Suppressor macrophage treated with lipopolysaccharide for 1 hour (primary cell): ENCODE data around the gene TMEM19.
"Not testable (repeated sequence)": the region's sequence is repeated elsewhere in the genome, so short reads cannot be mapped to it uniquely, and the experiment has no call there.

Experiments used
- DNase-seq, 3 donors: peaks; one replicate each; pipeline ENCODE4 v3.0.0-alpha.2; 2020 to 2022

The TMEM19 gene

GRCh38 chr12:71666259-71666658 lies 19.6 kb upstream of the TMEM19 start:
- no peak for DNase-seq

- no peak for DNase-seq
Measured at GRCh38 chr12:71671311-71671710, 14.6 kb upstream of the TMEM19 start.

DNA sequence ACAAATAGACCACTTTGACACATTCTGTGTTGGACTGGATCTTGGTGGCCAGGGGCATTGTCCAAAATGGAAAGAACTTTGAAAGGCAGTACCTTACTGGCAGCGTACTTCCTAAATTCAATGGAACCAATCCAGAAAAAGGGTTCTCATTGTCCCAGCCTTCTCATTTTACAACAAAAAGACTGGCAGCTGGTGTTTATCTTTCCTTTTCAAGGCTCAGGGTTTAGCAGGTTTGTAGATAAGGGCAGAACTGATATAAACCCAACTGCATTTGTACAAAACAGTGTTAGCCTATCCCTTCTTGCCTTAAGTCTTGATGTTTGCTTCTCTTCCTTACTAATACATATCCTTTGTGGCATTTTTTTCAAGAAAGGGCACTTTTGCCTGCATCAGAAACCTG lies 14.1 kb upstream of the TMEM19 start:
- DNase-seq, result no peak

DNA sequence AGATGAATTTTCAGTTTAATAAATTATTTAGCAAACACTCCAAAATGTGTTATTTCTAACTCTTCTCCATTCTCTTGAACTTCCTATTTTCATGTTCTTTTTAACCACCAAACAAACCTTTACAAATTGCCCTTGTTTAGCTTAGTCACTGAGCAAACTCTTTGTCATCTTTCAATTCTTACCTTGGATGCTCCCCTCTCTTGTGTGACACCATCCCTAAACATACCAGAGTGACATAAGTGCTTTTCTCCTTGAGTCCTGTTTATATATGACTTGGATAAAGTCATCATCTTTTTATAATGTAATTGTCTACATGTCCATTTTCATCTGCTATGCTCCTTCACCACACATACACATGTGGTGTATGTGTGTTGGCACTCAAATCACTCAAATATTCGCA lies 3.4 kb upstream of the TMEM19 start:
- peak in 2 of 3 donors; percentile 37 for DNase-seq

DNA sequence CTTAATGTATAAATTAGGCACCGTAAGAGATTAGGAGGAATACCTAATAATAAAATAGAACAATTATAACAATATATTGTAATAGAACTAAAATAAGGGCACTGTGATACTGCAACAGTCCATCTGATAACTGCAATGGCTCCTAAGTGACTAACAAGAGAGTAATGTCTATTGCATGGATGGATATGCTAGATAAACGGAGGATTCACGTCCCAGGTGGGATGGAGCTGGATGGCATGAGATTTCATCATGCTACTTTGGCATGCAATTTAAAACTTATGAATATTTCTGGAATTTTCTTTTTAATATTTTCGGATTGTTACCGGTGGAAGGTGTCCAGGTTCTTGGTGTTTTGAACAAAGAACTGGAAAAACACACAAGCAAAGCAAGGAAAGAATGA lies 2.2 kb upstream of the TMEM19 start:
- DNase-seq, result no peak

DNA sequence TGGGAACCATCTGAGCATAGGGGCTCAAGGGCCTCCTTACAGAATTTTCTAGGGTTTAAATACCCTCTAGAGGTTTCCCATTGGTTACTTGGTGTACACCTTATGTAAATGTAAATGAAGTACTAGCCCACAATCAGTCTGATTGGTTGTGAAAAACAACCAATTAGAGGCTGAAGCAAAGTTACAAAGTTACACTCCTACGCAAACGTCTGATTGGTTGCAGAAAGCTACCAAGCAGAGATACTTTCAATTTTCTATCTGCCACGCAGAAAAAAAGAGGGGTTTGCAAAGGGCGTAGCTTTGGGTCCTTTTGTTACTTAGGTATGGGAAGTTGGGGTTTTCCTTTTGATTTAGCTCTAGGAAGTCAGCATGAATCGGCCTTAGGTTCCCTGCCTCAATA lies 1.8 kb upstream of the TMEM19 start:
- peak; percentile 51 to 80 (median 65) for DNase-seq

DNA sequence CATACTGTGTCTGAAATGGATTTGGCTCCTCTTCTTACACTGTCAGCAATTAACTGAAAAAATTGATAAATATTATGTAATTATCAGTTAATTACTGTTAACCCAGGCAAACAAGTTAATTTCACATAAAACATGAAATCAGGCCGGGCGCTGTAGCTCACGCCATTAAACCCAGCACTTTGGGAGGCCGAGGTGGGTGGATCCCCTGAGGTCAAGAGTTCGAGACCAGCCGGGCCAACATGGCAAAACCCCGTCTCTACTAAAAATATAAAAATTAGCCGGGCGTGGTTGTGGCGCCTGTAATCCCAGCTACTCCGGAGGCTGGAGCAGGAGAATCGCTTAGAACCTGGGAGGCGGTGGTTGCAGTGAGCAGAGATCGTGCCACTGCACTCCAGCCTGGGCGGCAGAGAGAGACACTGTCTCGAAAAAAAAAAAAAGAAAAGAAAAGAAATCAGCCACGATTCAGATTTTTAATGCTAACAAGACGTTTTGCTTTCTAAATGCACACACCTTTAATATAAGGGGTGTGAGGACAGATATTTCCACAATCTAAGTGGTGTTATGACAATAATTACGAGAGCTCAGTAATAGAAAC lies 473 bp upstream of the TMEM19 start:
- no peak for DNase-seq

- DNase-seq, result peak in 2 of 3 donors; percentile 44
Measured at GRCh38 chr12:71686658-71687025, 760 bp downstream of the TMEM19 start.

DNA sequence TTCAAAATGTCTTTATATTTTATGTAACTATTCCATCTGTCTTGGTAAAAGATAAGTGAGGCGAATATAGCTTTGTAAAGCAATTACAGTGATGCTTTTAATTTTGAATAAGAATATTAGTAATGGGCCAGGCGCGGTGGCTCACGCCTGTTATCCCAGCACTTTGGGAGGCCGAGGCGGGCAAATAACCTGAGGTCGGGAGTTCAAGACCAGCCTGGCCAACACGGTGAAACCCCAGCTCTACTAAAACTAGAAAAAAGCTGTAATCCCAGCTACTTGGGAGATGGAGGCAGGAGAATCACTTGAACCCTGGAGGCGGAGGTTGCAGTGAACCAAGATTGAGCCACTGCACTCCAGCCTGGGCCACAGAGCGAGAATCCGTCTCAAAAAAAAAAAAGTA lies 1.3 kb downstream of the TMEM19 start:
- not testable (repeated sequence) for DNase-seq

GRCh38 chr12:71688961-71689570 lies 3.2 kb downstream of the TMEM19 start:
- no peak for DNase-seq

DNA sequence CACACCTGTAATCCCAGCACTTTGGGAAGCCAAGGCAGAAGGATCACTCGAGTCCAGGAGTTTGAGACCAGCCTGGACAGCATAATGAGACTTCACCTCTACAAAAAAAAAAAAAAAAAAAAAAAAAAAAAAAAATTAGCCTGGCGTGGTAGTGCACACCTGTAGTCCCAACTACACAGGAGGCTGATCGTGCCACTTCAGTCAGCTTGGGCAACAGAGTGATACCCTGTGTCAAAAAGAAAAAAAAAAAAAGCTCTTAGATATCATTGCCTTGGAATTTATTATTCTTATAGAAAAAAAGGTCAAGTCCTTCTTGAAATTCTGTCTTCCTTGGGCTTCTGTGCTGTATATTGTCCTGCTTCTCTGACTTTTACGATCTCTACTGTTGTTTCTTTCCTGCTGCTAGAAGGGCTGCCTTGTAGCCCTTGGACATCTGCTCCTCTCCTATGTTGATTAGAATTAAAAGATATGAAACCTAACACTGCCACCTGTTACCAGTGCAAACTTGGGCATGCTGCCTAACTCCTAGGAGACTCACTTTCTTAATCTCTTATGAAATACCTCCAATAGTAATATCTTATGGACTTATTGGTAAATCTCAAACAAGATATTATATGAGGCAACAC lies 5.7 kb downstream of the TMEM19 start:
- no peak for DNase-seq

DNA sequence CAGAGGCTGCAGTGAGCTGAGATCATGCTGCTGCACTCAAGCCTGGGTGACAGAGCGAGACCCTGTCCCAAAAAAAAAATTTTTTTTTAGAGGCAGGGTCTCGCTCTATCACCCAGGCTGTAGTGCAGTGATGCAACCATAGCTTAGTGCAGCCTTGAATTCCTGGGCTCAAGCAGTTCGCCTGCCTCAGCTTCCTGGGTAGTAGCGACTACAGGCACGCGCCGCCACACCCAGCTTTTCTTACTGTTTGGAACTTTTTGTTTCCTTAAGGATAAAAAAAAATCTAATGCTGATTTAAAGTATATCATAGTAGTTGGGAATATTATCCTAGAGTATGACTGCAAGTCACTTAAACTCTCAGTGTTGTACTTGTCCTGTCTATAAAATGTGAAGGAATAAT lies 7.2 kb downstream of the TMEM19 start:
- no peak for DNase-seq

DNA sequence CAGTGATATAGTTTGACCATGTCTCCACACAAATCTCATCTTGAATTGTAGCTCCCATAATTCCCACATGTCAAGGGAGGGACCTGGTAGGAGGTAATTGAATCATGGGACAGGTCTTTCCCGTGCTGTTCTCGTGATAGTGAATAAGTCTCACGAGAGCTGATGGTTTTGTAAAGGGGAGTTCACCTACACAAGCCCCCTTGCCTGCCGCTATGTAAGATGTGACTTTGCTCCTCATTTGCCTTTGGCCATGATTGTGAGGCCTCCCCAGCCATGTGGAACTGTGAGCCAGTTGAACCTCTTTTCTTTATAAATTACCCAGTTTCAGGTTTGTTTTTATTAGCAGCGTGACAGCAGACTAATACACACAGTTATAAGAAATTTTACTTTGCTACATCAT lies 7.8 kb downstream of the TMEM19 start:
- DNase-seq, result not testable (repeated sequence)

- DNase-seq, result no peak
Measured at GRCh38 chr12:71694099-71694820, 8.4 kb downstream of the TMEM19 start.

GRCh38 chr12:71695782-71696181 lies 9.9 kb downstream of the TMEM19 start:
- no peak for DNase-seq

GRCh38 chr12:71702181-71702580 lies 16.3 kb downstream of the TMEM19 start:
- not testable (repeated sequence) for DNase-seq

DNA sequence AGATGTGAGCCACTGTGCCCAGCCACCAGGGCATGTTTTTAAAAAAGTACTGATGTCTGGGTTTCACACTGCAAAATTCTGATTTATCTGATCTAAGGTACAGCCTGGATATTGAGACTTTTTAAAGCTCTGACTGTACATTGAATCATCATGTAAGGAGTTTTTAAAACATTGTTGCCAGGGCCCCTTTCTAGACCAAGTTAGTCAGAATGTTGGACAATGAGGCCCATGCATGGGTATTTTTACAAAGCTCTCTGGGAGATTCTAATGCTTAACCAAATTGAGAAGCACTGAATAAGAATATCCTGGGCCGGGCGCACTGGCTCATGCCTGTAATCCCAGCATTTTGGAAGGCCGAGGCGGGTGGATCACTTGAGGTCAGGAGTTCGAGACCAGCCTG lies 16.7 kb downstream of the TMEM19 start:
- no peak for DNase-seq

DNA sequence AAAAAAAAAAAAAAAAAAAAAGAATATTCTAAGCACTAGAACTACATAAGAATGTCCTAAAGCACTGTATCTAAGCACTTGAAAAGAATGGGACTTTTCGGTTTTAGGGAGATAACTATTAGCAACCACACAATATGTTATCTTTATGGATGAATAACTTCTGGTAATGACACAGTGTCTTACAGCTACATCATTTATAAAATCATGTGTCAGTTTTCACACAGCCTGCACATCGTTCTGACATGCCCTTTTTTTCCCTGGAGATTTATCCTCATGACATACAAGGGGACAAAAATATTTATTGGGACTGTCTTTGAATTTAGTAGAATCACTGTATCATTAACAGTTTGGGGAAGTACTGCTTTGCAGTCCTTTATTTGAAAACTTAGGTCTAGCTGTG lies 17.3 kb downstream of the TMEM19 start:
- DNase-seq, result no peak

GRCh38 chr12:71704920-71705319 lies 19.0 kb downstream of the TMEM19 start:
- no peak for DNase-seq

- DNase-seq, result no peak
Measured at GRCh38 chr12:71708658-71709057, 22.8 kb downstream of the TMEM19 start.

DNA sequence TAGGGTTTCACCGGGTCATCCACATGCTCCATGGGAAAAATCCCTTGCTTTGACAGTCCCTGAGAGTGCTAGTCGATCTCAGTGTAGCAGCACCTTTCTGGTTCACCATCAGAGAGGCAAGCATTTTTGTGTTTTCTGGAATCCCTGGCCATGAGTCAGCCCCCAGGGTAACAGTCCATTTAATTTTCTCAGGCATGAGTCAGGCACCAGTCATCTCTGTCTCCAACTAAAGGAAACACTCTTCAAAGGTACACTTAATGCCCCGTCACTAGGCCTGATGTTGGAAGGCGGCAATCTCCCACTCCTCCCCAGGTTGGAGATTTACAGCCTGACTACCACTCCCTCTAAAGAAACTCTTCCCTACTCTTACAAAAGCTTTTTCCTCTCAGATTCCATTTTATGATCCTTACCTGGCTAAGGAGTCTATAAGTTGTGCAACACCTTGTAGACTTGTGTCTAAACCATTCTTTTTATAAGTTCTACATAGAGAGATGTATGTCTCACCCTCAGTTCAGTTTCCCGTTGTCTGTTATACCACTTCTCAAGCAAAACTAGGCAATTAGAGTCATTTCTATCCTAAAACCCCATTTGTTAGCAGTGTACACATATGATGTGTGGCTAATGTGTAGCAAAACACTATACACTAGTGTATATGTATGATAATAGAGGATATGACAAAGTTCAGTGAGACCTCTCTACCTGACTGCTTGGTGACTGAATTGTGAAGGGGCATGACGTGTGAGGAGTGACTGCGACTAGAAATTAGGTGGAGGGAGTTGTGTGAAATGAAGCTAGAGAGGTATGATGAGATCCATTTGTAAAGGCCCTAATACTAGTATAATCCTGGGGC lies 24.6 kb downstream of the TMEM19 start:
- DNase-seq, result no peak

DNA sequence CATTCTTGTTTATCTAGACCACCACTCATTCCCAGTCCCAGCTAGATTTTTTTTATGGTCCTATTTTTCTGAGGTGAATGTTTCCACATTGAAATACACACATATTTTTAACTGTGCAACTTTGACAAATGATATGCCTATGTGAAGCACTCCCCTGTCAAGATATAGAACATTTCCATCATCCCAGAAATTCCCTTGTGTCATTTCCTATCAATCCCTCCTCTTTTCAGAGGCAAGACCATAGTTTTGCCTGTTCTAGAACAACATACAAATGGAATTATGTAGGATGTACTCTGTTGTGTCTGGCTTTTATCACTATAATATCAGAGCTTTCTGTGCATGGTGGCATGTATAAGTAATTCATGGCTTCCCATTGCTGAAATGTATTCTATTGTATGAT lies 32.7 kb downstream of the TMEM19 start:
- DNase-seq, result no peak
